ENCODE results near the gene OPN3. TPM values are rescaled to one million over a fixed set of nuclear protein-coding genes. Genes with fewer than 3 reads are reported as not detected.

OPN3 gene
- total and polyA plus RNA-seq, 9 of the 15 experiments (the other 6 are each of a cell fraction or from before 2014, with no cell fraction given): 4.2 to 34.6 (median 17.0) TPM

GRCh38 chr1:241642593-241642944 is 2.4 kb upstream of the OPN3 start:
- Histone ChIP-seq H3K9me3 (replicated peaks; ENCODE audit: control insufficient read depth, insufficient read depth, low read depth, low read length) (peaks cover 22% of the 10 kb centered on the region), H3K4me2 (ENCODE audit: insufficient read depth, low read length) (no peak overlapping the region), H3K27me3 (ENCODE audit: control insufficient read depth in 2 of 2, insufficient read depth in 2 of 2, low read length in 2 of 2) (no peaks in the 10 kb centered on the region), H3K9me1 (ENCODE audit: control insufficient read depth, insufficient read depth, low read length) (no peaks in the 10 kb centered on the region), H3K4me1 (replicated peaks in 1 of 2; ENCODE audit: control insufficient read depth in 2 of 2, insufficient read depth in 2 of 2, low read length in 2 of 2) (peaks cover 7 to 9% of the 10 kb centered on the region in 2 experiments), H3K27ac (ENCODE audit: extremely low read depth, low read depth, low read length) (no peak overlapping the region), H3K4me3 (no peak overlapping the region), H3K9ac (ENCODE audit: insufficient read depth in 1 of 2, low read depth in 2 of 2, low read length in 2 of 2) (no peak overlapping the region), H4K20me1 (replicated peaks; ENCODE audit: control insufficient read depth, insufficient read depth, low read length) (no peaks in the 10 kb centered on the region), H3K79me2 (ENCODE audit: control insufficient read depth, insufficient read depth, low read length) (peaks cover 25% of the 10 kb centered on the region), H3K36me3 (ENCODE audit: control insufficient read depth, insufficient read depth, low read length) (peaks cover 2% of the 10 kb centered on the region; the same call in 2 of the 3 replicates), H2AFZ (ENCODE audit: low read depth, low read length) (no peak overlapping the region)
- FAIRE-seq (no peak), ATAC-seq (no peak), DNase-seq (ENCODE audit: extremely low read depth in 1 of 4, low spot score in 3 of 4) (no peak)
- CTCF ChIA-PET (ENCODE audit: low intra/inter-chr PET ratio): no interaction called here
- POLR2A ChIA-PET: no interaction called here
- intact Hi-C loops (cut with micrococcal nuclease): no loop called here
- WGBS (ENCODE audit: insufficient coverage, low coverage, missing lambda C conversion rate): 79% methylated on average over 1 of the region's 1 CpG
- in situ Hi-C loops (cut with MboI): no loop called here
- no TSS peak for BruUV-seq (replicated peaks)
- TF ChIP-seq MEF2D (tag; conservative IDR thresholded peaks at IDR 0.05; ENCODE audit: low read depth) (no peak), RHOXF2B (CRISPR knock-in tag; conservative IDR thresholded peaks at IDR 0.05) (no peak), ZBTB40 (IDR thresholded peaks at IDR 0.05) (no peak), ZBTB40 (CRISPR knock-in tag; IDR thresholded peaks at IDR 0.05) (no peak), ZNF232 (CRISPR knock-in tag; IDR thresholded peaks at IDR 0.05) (no peak), ZBTB49 (CRISPR knock-in tag; IDR thresholded peaks at IDR 0.05; ENCODE audit: borderline replicate concordance) (no peak), ZSCAN29 (IDR thresholded peaks at IDR 0.05) (no peak), PRDM10 (IDR thresholded peaks at IDR 0.05; ENCODE audit: partially characterized antibody) (no peak)
